Testis (tissue), 2 donors: ENCODE measurements around the gene CELF4.

Experiments
- POLR2A ChIP-seq: fragments of 450-650 bp; IDR thresholded peaks from one replicate; pipeline ENCODE4 v1.6.1; 2017; ENCODE audit warnings: antibody characterized with exemption, mild to moderate bottlenecking, moderate library complexity
- TF ChIP-seq, protein P1 (sequence below), 3 experiments: fragments of 450-650 bp in 2 of 3; fragments of 200-600 bp in 1 of 3; sonication (generic) in 1 of 3; IDR thresholded peaks; one replicate each; pipeline ENCODE4 v1.5.1; 2016 to 2019; ENCODE audit warnings: antibody characterized with exemption in 3 of 3, mild to moderate bottlenecking in 2 of 3, moderate library complexity in 1 of 3

DNA sequence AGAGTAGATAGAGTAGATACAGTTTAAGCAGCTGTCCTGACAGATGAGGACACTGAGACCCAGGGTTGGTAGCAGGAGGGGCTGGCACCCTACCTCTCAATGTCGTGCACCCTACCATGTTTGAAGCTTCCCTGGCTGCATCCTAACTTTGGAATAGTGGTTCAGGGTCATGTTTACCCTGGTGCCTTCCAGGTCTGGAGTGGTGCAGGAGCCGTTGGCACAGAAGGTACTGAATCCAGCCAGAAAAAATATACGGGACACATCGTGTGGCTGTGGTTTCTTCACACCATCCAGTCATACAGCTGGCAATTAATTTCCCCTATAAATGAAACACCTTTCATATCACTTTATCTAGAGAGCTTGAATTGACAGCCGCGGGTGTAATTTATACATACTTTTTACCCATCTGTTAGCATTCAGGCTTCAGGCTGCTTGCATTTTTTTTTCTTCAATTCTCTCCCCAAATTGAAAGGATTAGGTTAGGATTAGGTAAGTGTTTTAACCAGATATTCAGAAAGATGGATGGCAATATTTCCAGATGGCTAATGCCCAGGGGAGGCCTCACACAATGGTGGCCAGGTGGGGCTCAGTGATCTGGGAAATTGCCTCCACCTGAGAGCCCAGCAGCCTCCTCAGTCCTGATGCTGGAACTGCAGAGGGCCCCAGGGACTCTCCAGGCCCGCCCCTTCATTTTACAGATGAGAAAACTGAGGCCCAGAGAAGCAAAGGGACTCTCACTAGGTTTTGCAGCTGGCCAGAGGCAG, 127.0 kb downstream of the CELF4 start:
- TF ChIP-seq, protein P1, sequence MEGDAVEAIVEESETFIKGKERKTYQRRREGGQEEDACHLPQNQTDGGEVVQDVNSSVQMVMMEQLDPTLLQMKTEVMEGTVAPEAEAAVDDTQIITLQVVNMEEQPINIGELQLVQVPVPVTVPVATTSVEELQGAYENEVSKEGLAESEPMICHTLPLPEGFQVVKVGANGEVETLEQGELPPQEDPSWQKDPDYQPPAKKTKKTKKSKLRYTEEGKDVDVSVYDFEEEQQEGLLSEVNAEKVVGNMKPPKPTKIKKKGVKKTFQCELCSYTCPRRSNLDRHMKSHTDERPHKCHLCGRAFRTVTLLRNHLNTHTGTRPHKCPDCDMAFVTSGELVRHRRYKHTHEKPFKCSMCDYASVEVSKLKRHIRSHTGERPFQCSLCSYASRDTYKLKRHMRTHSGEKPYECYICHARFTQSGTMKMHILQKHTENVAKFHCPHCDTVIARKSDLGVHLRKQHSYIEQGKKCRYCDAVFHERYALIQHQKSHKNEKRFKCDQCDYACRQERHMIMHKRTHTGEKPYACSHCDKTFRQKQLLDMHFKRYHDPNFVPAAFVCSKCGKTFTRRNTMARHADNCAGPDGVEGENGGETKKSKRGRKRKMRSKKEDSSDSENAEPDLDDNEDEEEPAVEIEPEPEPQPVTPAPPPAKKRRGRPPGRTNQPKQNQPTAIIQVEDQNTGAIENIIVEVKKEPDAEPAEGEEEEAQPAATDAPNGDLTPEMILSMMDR (IDR thresholded peaks at IDR 0.05), result no peak
- no peak for TF ChIP-seq POLR2A
